K562 (cell line): Measurements from ENCODE around the gene EMILIN1.

Source experiments
- CCAR2 ChIP-seq: fragments of 200-400 bp; formaldehyde crosslinking; IDR thresholded peaks from 2 replicates; pipeline ENCODE4 v1.6.1; 2017; ENCODE audit warnings: mild to moderate bottlenecking, low read depth, low read length
- LARP7 ChIP-seq: fragments of 450-650 bp; IDR thresholded peaks from 2 replicates; pipeline ENCODE4 v1.6.1; 2016
- MYC ChIP-seq, 2 experiments: fragments of 250-450 bp in 1 of 2; sonication (Bioruptor Pico) in 1 of 2; IDR thresholded peaks; 2 replicates each; pipeline versions ENCODE4 v1.5.1 to v1.6.1; 2012 to 2021; ENCODE audit warnings: low read depth in 2 of 2, borderline replicate concordance in 1 of 2, improper control_type of control experiment in 1 of 2, low read length in 1 of 2, mild to moderate bottlenecking in 1 of 2, moderate library complexity in 1 of 2
- NFIC ChIP-seq: fragments of 450-650 bp; IDR thresholded peaks from 2 replicates; pipeline ENCODE4 v1.6.1; 2017; ENCODE audit warnings: mild to moderate bottlenecking, inconsistent platforms
- SIRT6 ChIP-seq: IDR thresholded peaks from one replicate; pipeline ENCODE4 v1.6.1; 2012; ENCODE audit warnings: low read depth, mild to moderate bottlenecking, control low read depth, inconsistent platforms, low read length, moderate library complexity
- SP1 ChIP-seq: sonication (generic); formaldehyde crosslinking; IDR thresholded peaks from 2 replicates; pipeline ENCODE4 v1.8.1; 2022; ENCODE audit warnings: mild to moderate bottlenecking, missing genetic modification reagents
- TGIF2 ChIP-seq: sonication (generic); formaldehyde crosslinking; IDR thresholded peaks from 2 replicates; pipeline ENCODE4 v1.8.1; 2022; ENCODE audit warnings: mild to moderate bottlenecking, missing genetic modification reagents, moderate library complexity
- ZNF12 ChIP-seq: sonication (generic); formaldehyde crosslinking; IDR thresholded peaks from 2 replicates; pipeline ENCODE4 v1.4.0; 2020; ENCODE audit warnings: mild to moderate bottlenecking, missing genetic modification reagents
- ZNF551 ChIP-seq: fragments of 250-450 bp; sonication (Bioruptor Pico); IDR thresholded peaks from 2 replicates; pipeline ENCODE4 v1.5.0; 2021; ENCODE audit warnings: mild to moderate bottlenecking, moderate library complexity
- ZNF707 ChIP-seq: fragments of 250-450 bp; sonication (Bioruptor Pico); conservative IDR thresholded peaks from 2 replicates; pipeline ENCODE4 v1.8.0; 2022; ENCODE audit warnings: inconsistent platforms, mild to moderate bottlenecking, moderate library complexity
- ZZZ3 ChIP-seq: fragments of 450-650 bp; IDR thresholded peaks from 2 replicates; pipeline ENCODE4 v1.6.1; 2016; ENCODE audit warnings: antibody characterized with exemption, mild to moderate bottlenecking, moderate library complexity
- TF ChIP-seq, protein P1 (sequence below), 3 experiments: IDR thresholded peaks in 2 of 3; conservative IDR thresholded peaks in 1 of 3; 2 replicates each; pipeline ENCODE4 v1.5.1; 2011 to 2012; ENCODE audit warnings: low read length in 3 of 3, mild to moderate bottlenecking in 3 of 3, control low read depth in 2 of 3, improper control_type of control experiment in 1 of 3, inconsistent platforms in 1 of 3, low read depth in 1 of 3, mixed read lengths in 1 of 3, moderate library complexity in 1 of 3; ENCODE audit not compliant: insufficient read depth in 2 of 3
- TF ChIP-seq, protein P2 (sequence below), 2 experiments: fragments of 450-650 bp in 1 of 2; IDR thresholded peaks; 2 replicates each; pipeline ENCODE4 v1.6.1; 2011 to 2017; ENCODE audit warnings: low read depth in 2 of 2, antibody characterized with exemption in 1 of 2, borderline replicate concordance in 1 of 2, low read length in 1 of 2, mild to moderate bottlenecking in 1 of 2, mixed read lengths in 1 of 2; ENCODE audit not compliant: control insufficient read depth in 1 of 2

- TF ChIP-seq ZNF551 (CRISPR knock-in tag) (no peak), SP1 (CRISPR knock-in tag) (0 out of 2 replicates have a peak, but pooled peaks have one; percentile 21), ZNF707 (CRISPR knock-in tag) (no peak), TGIF2 (CRISPR knock-in tag) (no peak), MYC (IDR thresholded peaks at IDR 0.05; ENCODE audit: low read depth, low read length) (no peak), MYC (CRISPR knock-in tag; IDR thresholded peaks at IDR 0.05; ENCODE audit: borderline replicate concordance, low read depth) (no peak), CCAR2 (no peak), NFIC (no peak), SIRT6 (no peak), LARP7 (no peak), ZZZ3 (no peak), ZNF12 (CRISPR knock-in tag) (no peak)
- TF ChIP-seq, protein P1, sequence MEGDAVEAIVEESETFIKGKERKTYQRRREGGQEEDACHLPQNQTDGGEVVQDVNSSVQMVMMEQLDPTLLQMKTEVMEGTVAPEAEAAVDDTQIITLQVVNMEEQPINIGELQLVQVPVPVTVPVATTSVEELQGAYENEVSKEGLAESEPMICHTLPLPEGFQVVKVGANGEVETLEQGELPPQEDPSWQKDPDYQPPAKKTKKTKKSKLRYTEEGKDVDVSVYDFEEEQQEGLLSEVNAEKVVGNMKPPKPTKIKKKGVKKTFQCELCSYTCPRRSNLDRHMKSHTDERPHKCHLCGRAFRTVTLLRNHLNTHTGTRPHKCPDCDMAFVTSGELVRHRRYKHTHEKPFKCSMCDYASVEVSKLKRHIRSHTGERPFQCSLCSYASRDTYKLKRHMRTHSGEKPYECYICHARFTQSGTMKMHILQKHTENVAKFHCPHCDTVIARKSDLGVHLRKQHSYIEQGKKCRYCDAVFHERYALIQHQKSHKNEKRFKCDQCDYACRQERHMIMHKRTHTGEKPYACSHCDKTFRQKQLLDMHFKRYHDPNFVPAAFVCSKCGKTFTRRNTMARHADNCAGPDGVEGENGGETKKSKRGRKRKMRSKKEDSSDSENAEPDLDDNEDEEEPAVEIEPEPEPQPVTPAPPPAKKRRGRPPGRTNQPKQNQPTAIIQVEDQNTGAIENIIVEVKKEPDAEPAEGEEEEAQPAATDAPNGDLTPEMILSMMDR (IDR thresholded peaks at IDR 0.05 in 2 of 3, conservative IDR thresholded peaks at IDR 0.05 in 1 of 3; ENCODE audit: insufficient read depth in 2 of 3, low read depth in 1 of 3, low read length in 3 of 3): no peak
- TF ChIP-seq, protein P2, sequence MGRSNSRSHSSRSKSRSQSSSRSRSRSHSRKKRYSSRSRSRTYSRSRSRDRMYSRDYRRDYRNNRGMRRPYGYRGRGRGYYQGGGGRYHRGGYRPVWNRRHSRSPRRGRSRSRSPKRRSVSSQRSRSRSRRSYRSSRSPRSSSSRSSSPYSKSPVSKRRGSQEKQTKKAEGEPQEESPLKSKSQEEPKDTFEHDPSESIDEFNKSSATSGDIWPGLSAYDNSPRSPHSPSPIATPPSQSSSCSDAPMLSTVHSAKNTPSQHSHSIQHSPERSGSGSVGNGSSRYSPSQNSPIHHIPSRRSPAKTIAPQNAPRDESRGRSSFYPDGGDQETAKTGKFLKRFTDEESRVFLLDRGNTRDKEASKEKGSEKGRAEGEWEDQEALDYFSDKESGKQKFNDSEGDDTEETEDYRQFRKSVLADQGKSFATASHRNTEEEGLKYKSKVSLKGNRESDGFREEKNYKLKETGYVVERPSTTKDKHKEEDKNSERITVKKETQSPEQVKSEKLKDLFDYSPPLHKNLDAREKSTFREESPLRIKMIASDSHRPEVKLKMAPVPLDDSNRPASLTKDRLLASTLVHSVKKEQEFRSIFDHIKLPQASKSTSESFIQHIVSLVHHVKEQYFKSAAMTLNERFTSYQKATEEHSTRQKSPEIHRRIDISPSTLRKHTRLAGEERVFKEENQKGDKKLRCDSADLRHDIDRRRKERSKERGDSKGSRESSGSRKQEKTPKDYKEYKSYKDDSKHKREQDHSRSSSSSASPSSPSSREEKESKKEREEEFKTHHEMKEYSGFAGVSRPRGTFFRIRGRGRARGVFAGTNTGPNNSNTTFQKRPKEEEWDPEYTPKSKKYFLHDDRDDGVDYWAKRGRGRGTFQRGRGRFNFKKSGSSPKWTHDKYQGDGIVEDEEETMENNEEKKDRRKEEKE (IDR thresholded peaks at IDR 0.05; ENCODE audit: borderline replicate concordance in 1 of 2, control insufficient read depth in 1 of 2, low read depth in 2 of 2, low read length in 1 of 2): no peak
These were observed 25.1 kb upstream of the EMILIN1 start for GRCh38 chr2:27053321-27053720.
